Keratinocyte (primary cell): ENCODE data around the gene NEK6.

Source experiments
- EZH2 ChIP-seq: IDR thresholded peaks from one replicate; pipeline ENCODE4 v1.6.1; 2012; ENCODE audit warnings: inconsistent platforms, mild to moderate bottlenecking, low read length, moderate library complexity
- TF ChIP-seq, protein P1 (sequence below), 3 experiments: IDR thresholded peaks in 1 of 3; conservative IDR thresholded peaks in 1 of 3; optimal IDR thresholded peaks in 1 of 3; 2 replicates in 2 of 3; 3 replicates in 1 of 3; pipeline versions ENCODE3 to v1.5.1; 2011; ENCODE audit warnings: low read length in 3 of 3, mild to moderate bottlenecking in 3 of 3, moderate library complexity in 2 of 3, control low read depth in 1 of 3, inconsistent platforms in 1 of 3; ENCODE audit not compliant: insufficient read depth in 2 of 3; ENCODE audit errors: extremely low read depth in 1 of 3

DNA sequence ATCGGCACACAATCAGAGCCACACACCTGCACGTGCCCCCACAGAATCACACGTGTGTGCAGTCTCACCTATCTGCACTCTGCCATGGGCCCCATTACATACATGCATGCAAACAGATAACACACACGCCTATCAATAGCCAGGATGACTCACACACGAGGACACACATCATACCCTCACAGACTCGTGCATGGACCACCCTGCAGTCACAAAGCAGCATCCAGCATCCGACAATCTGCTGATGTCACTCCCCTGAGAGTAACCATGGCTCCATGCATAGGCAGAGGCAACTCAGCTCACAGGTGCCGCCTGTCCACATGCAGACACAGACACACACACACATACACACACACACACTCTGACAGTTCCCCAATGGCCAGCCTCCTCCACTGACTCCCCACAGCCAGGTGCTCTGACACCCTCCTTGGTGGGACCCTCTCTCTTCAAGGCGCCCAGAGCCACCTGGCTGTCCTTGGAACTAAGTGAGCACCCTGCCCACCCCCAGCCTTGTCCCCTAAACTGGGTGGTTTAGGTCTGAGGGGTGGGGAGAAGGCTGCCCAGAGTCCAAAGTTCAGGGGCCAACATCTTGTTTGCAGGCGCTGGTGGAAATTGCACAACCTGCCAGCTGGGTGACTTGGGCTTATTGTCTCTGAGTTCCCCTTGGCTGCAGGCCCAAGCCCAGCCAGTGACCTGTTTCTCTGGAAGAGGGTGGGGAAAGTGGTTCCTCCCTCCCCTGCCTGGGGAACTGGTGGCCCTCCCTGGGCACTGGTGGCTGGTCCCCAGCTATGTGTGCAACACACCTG is 34.6 kb upstream of the NEK6 start:
- TF ChIP-seq, protein P1, sequence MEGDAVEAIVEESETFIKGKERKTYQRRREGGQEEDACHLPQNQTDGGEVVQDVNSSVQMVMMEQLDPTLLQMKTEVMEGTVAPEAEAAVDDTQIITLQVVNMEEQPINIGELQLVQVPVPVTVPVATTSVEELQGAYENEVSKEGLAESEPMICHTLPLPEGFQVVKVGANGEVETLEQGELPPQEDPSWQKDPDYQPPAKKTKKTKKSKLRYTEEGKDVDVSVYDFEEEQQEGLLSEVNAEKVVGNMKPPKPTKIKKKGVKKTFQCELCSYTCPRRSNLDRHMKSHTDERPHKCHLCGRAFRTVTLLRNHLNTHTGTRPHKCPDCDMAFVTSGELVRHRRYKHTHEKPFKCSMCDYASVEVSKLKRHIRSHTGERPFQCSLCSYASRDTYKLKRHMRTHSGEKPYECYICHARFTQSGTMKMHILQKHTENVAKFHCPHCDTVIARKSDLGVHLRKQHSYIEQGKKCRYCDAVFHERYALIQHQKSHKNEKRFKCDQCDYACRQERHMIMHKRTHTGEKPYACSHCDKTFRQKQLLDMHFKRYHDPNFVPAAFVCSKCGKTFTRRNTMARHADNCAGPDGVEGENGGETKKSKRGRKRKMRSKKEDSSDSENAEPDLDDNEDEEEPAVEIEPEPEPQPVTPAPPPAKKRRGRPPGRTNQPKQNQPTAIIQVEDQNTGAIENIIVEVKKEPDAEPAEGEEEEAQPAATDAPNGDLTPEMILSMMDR (optimal IDR thresholded peaks at IDR 0.05 in 1 of 3, IDR thresholded peaks at IDR 0.05 in 1 of 3, conservative IDR thresholded peaks at IDR 0.05 in 1 of 3; ENCODE audit: extremely low read depth in 1 of 3, insufficient read depth in 2 of 3, low read length in 3 of 3) = no peak
- no peak for TF ChIP-seq EZH2
